K562 (cell line): ENCODE measurements around the gene COQ10B. TPM values are rescaled to one million over a fixed set of nuclear protein-coding genes. Genes with fewer than 3 reads are reported as not detected.

ENCODE experiments used
- CHD4 ChIP-seq: fragments of 200-600 bp; sonication (generic); IDR thresholded peaks from 3 replicates; pipeline ENCODE4 v1.6.1; 2012; ENCODE audit warnings: low read depth, mild to moderate bottlenecking, mixed read lengths, low read length, inconsistent platforms; ENCODE audit not compliant: insufficient read depth, insufficient replicate concordance, poor library complexity, severe bottlenecking
- CREM ChIP-seq: IDR thresholded peaks from 2 replicates; pipeline ENCODE4 v1.6.1; 2014; ENCODE audit warnings: antibody characterized with exemption, low read depth
- DMBX1 ChIP-seq: fragments of 250-450 bp; sonication (Bioruptor Pico); IDR thresholded peaks from 2 replicates; pipeline ENCODE4 v1.8.0; 2022; ENCODE audit warnings: inconsistent platforms, mild to moderate bottlenecking, moderate library complexity, borderline replicate concordance
- EGR1 ChIP-seq: fragments of 450-650 bp; conservative IDR thresholded peaks from 2 replicates; pipeline ENCODE4 v1.6.1; 2017; ENCODE audit warnings: mild to moderate bottlenecking
- GATAD2B ChIP-seq: fragments of 450-650 bp; IDR thresholded peaks from 2 replicates; pipeline ENCODE4 v1.6.1; 2017; ENCODE audit warnings: mild to moderate bottlenecking, borderline replicate concordance
- HDAC6 ChIP-seq: IDR thresholded peaks from 2 replicates; pipeline ENCODE4 v1.6.1; 2012; ENCODE audit warnings: low read depth, mild to moderate bottlenecking, control low read depth, inconsistent platforms, low read length, moderate library complexity
- KDM5B ChIP-seq: fragments of 200-600 bp; sonication (generic); IDR thresholded peaks from 2 replicates; pipeline ENCODE4 v1.6.1; 2012; ENCODE audit warnings: low read depth, mild to moderate bottlenecking, moderate library complexity, low read length, control low read depth, inconsistent platforms; ENCODE audit not compliant: insufficient replicate concordance
- MECOM ChIP-seq: fragments of 250-450 bp; sonication (Bioruptor Pico); IDR thresholded peaks from 2 replicates; pipeline ENCODE4 v1.8.0; 2022; ENCODE audit warnings: inconsistent platforms
- NELFE ChIP-seq: IDR thresholded peaks from 2 replicates; pipeline ENCODE4 v1.6.1; 2011; ENCODE audit warnings: mild to moderate bottlenecking; ENCODE audit not compliant: insufficient read depth, insufficient read length
- NR2F6 ChIP-seq: fragments of 450-650 bp; formaldehyde crosslinking; IDR thresholded peaks from 2 replicates; pipeline ENCODE4 v1.4.0; 2020; ENCODE audit warnings: mild to moderate bottlenecking
- ZBTB11 ChIP-seq, 3 experiments: fragments of 200-800 bp in 1 of 3; fragments of 250-450 bp in 1 of 3; fragments of 450-650 bp in 1 of 3; sonication (Bioruptor Pico) in 1 of 3; sonication (Bioruptor generic) in 1 of 3; formaldehyde crosslinking in 1 of 3; IDR thresholded peaks; 2 replicates each; pipeline versions ENCODE4 v1.6.1 to v1.8.0; 2016 to 2022; ENCODE audit warnings: mild to moderate bottlenecking in 2 of 3, missing genetic modification characterization in 2 of 3, missing compliant biosample characterization in 1 of 3, moderate library complexity in 1 of 3
- ZNF165 ChIP-seq: fragments of 250-450 bp; sonication (Bioruptor Pico); IDR thresholded peaks from 2 replicates; pipeline ENCODE4 v1.4.0; 2020; ENCODE audit warnings: borderline replicate concordance
- ZNF444 ChIP-seq: fragments of 250-450 bp; sonication (Bioruptor Pico); IDR thresholded peaks from 2 replicates; pipeline ENCODE4 v1.4.0; 2020; ENCODE audit warnings: mild to moderate bottlenecking, moderate library complexity
- ZNF695 ChIP-seq: fragments of 450-650 bp; formaldehyde crosslinking; IDR thresholded peaks from 2 replicates; pipeline ENCODE4 v1.4.0; 2020; ENCODE audit warnings: mild to moderate bottlenecking, moderate library complexity
- ZSCAN29 ChIP-seq: fragments of 450-650 bp; IDR thresholded peaks from 2 replicates; pipeline ENCODE4 v1.6.1; 2017
- polyA plus RNA-seq, 8 experiments: library from polyadenylated mRNA; depleted of rRNA in 4 of 8; stranded (reverse) in 5 of 8; unstranded in 3 of 8; fragments of >200 nt; fragmentation: Nextera tagmentation in 2 of 8; fragmentation: Illumina TruSeq in 1 of 8; extraction: Ambion mirVana in 2 of 8; extraction: Trizol in 1 of 8; gene quantifications; 2 replicates each; pipeline versions ENCODE4 v1.2.1 to v1.2.3, GENCODE V29; 2011 to 2014; ENCODE audit warnings: inconsistent platforms in 1 of 8, missing spikeins in 1 of 8
- total RNA-seq, 7 experiments: library from RNA; depleted of rRNA in 6 of 7; stranded (reverse); fragments of >200 nt in 6 of 7; fragmentation: Illumina TruSeq in 2 of 7; extraction: Trizol in 2 of 7; gene quantifications; 2 replicates each; pipeline versions ENCODE4 v1.2.1 to v1.2.3, GENCODE V29; 2011 to 2021; ENCODE audit warnings: low replicate concordance in 1 of 7
- TF ChIP-seq, protein P1 (sequence below): IDR thresholded peaks from 2 replicates; pipeline ENCODE4 v1.6.1; 2014; ENCODE audit warnings: antibody characterized with exemption
- TF ChIP-seq, protein P2 (sequence below): fragments of 450-650 bp; conservative IDR thresholded peaks from 2 replicates; pipeline ENCODE4 v1.6.1; 2016; ENCODE audit warnings: missing genetic modification characterization, low read depth, mild to moderate bottlenecking, missing compliant biosample characterization, moderate library complexity
- TF ChIP-seq, protein P3 (sequence below): fragments of 250-450 bp; sonication (Bioruptor Pico); IDR thresholded peaks from 2 replicates; pipeline ENCODE4 v1.4.0; 2020; ENCODE audit warnings: borderline replicate concordance

COQ10B gene
- total and polyA plus RNA-seq, 9 of the 15 experiments (the other 6 are each of a cell fraction or from before 2014, with no cell fraction given) = 3.1 to 13.1 (median 7.7) TPM

DNA sequence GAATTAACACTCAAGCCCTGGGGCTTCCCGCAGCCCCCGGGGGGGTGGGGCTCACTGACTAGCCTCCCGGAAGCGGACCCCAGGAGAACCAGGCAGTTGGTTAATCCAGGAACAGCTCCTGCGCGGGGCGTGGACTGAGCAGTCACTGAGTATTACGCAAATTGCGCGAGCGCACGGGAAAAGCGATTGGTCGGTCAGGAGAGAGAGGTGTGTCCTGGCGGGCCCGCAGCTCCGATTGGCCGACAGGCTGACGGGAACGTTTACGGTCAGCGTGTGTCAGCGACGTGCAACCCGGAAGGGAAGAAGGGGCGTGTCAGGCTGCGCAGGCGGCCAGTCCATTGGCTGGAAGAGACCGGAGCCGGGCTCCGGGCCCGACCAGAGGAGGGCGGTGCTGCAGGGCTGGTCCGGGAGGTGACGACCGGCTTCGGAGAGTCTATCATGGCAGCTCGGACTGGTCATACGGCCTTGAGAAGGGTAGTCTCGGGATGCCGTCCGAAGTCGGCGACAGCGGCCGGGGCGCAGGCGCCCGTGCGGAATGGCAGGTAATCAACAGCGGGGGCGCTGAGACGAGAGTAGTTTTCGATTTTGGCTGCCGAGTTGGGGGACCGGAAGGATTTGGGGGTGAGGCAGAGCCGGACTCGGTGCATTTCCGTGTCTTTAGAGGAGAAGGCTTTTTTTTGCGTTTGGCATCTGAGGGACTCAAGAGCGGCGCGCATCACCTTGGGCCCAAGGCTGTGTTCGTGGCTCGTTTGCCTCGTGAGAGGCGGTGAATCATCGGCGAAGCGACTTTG, at the start of gene COQ10B (continued):
- TF ChIP-seq DMBX1 (no peak; the same call in 1 of the 2 replicates), CREM (peak; percentile 92), GATAD2B (no peak; the same call in 1 of the 2 replicates), ZNF444 (CRISPR knock-in tag) (no peak), CHD4 (no peak), HDAC6 (no peak), ZBTB11 (CRISPR knock-in tag; IDR thresholded peaks at IDR 0.05) (peak; percentile 71 to 95 (median 75); a peak in 5 of 6 replicates), ZSCAN29 (no peak), KDM5B (peak; percentile 86), ZNF165 (CRISPR knock-in tag) (no peak), ZNF695 (CRISPR knock-in tag) (no peak), MECOM (CRISPR knock-in tag) (no peak), EGR1 (0 out of 2 replicates have a peak, but pooled peaks have one; percentile 9), NR2F6 (CRISPR knock-in tag) (no peak), NELFE (no peak)
- TF ChIP-seq, protein P1, sequence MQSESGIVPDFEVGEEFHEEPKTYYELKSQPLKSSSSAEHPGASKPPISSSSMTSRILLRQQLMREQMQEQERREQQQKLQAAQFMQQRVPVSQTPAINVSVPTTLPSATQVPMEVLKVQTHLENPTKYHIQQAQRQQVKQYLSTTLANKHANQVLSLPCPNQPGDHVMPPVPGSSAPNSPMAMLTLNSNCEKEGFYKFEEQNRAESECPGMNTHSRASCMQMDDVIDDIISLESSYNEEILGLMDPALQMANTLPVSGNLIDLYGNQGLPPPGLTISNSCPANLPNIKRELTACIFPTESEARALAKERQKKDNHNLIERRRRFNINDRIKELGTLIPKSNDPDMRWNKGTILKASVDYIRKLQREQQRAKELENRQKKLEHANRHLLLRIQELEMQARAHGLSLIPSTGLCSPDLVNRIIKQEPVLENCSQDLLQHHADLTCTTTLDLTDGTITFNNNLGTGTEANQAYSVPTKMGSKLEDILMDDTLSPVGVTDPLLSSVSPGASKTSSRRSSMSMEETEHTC = no peak
- TF ChIP-seq, protein P2, sequence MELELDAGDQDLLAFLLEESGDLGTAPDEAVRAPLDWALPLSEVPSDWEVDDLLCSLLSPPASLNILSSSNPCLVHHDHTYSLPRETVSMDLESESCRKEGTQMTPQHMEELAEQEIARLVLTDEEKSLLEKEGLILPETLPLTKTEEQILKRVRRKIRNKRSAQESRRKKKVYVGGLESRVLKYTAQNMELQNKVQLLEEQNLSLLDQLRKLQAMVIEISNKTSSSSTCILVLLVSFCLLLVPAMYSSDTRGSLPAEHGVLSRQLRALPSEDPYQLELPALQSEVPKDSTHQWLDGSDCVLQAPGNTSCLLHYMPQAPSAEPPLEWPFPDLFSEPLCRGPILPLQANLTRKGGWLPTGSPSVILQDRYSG (tag) = no peak
- TF ChIP-seq, protein P3, sequence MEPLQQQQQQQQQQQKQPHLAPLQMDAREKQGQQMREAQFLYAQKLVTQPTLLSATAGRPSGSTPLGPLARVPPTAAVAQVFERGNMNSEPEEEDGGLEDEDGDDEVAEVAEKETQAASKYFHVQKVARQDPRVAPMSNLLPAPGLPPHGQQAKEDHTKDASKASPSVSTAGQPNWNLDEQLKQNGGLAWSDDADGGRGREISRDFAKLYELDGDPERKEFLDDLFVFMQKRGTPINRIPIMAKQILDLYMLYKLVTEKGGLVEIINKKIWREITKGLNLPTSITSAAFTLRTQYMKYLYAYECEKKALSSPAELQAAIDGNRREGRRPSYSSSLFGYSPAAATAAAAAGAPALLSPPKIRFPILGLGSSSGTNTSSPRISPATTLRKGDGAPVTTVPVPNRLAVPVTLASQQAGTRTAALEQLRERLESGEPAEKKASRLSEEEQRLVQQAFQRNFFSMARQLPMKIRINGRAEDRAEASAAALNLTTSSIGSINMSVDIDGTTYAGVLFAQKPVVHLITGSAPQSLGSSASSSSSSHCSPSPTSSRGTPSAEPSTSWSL (CRISPR knock-in tag) = no peak
